Neuronal stem cell (in vitro differentiated cells): ENCODE data around the gene BHMT. TPM values are rescaled to one million over a fixed set of nuclear protein-coding genes. Genes with fewer than 3 reads are reported as not detected.

Experiments used
- DNase-seq: peaks from one replicate; pipeline ENCODE4 v3.0.0-alpha.2; 2013; ENCODE audit warnings: low spot score
- H2AFZ ChIP-seq: one replicate; pipeline ENCODE4 v1.6.1; 2013; ENCODE audit warnings: mild to moderate bottlenecking, low read length, inconsistent platforms
- H2AK5ac ChIP-seq: 2 replicates; pipeline ENCODE4 v1.6.1; 2013; ENCODE audit warnings: low read depth, mild to moderate bottlenecking, inconsistent platforms, low read length, moderate library complexity, mixed read lengths
- H2BK120ac ChIP-seq: 2 replicates; pipeline ENCODE4 v1.6.1; 2013; ENCODE audit warnings: low read depth, mild to moderate bottlenecking, inconsistent platforms, low read length, moderate library complexity, mixed read lengths
- H2BK12ac ChIP-seq: one replicate; pipeline ENCODE4 v1.6.1; 2013; ENCODE audit warnings: low read length, inconsistent platforms
- H2BK15ac ChIP-seq: 2 replicates; pipeline ENCODE4 v1.6.1; 2013; ENCODE audit warnings: mild to moderate bottlenecking, low read length, inconsistent platforms, mixed read lengths
- H2BK5ac ChIP-seq: one replicate; pipeline ENCODE4 v1.6.1; 2013; ENCODE audit warnings: inconsistent platforms, mild to moderate bottlenecking, low read length, moderate library complexity
- H3K14ac ChIP-seq: one replicate; pipeline ENCODE4 v1.6.1; 2013; ENCODE audit warnings: low read length, inconsistent platforms
- H3K18ac ChIP-seq: 2 replicates; pipeline ENCODE4 v1.6.1; 2013; ENCODE audit warnings: low read length, inconsistent platforms
- H3K23ac ChIP-seq: 2 replicates; pipeline ENCODE4 v1.6.1; 2013; ENCODE audit warnings: low read depth, mild to moderate bottlenecking, mixed read lengths, low read length, inconsistent platforms; ENCODE audit not compliant: poor library complexity
- H3K27ac ChIP-seq: replicated peaks from 3 replicates; pipeline ENCODE4 v1.5.1; 2013; ENCODE audit warnings: low read length, inconsistent platforms
- H3K27me3 ChIP-seq, 3 experiments: 2 replicates each; pipeline ENCODE4 v1.6.1; 2013; ENCODE audit warnings: low read length in 3 of 3, mild to moderate bottlenecking in 2 of 3, inconsistent platforms in 1 of 3, low read depth in 1 of 3, mixed read lengths in 1 of 3, moderate library complexity in 1 of 3; ENCODE audit not compliant: control insufficient read depth in 3 of 3, insufficient read depth in 3 of 3
- H3K36me3 ChIP-seq, 2 donors: replicated peaks in 1 of 2; 2 replicates each; pipeline ENCODE4 v1.6.1; 2013; ENCODE audit warnings: low read length in 2 of 2; ENCODE audit not compliant: control insufficient read depth in 2 of 2, insufficient read depth in 2 of 2
- H3K4ac ChIP-seq: 2 replicates; pipeline ENCODE4 v1.6.1; 2013; ENCODE audit warnings: inconsistent platforms, mild to moderate bottlenecking, low read length, moderate library complexity
- H3K4me1 ChIP-seq, 2 donors: 1 replicate in 1 of 2; 2 replicates in 1 of 2; pipeline ENCODE4 v1.6.1; 2013; ENCODE audit warnings: low read length in 2 of 2, low read depth in 1 of 2; ENCODE audit not compliant: control insufficient read depth in 2 of 2, insufficient read depth in 1 of 2
- H3K4me2 ChIP-seq: one replicate; pipeline ENCODE4 v1.6.1; 2013; ENCODE audit warnings: mild to moderate bottlenecking, low read length, inconsistent platforms; ENCODE audit not compliant: insufficient read depth, poor library complexity, severe bottlenecking
- H3K4me3 ChIP-seq, 2 donors: 2 replicates each; pipeline ENCODE4 v1.5.1; 2013; ENCODE audit warnings: low read length in 2 of 2, mild to moderate bottlenecking in 2 of 2, inconsistent platforms in 1 of 2, moderate library complexity in 1 of 2
- H3K79me1 ChIP-seq: one replicate; pipeline ENCODE4 v1.6.1; 2013; ENCODE audit warnings: low read depth, mild to moderate bottlenecking, inconsistent platforms, low read length, moderate library complexity
- H3K9ac ChIP-seq: one replicate; pipeline ENCODE4 v1.6.1; 2013; ENCODE audit warnings: mild to moderate bottlenecking, low read depth, low read length, inconsistent platforms; ENCODE audit not compliant: poor library complexity
- H3K9me3 ChIP-seq, 2 donors: replicated peaks in 1 of 2; 2 replicates each; pipeline versions ENCODE3 to v1.6.1; 2013; ENCODE audit warnings: low read length in 2 of 2, mild to moderate bottlenecking in 2 of 2, inconsistent platforms in 1 of 2, low read depth in 1 of 2, mixed read lengths in 1 of 2, moderate library complexity in 1 of 2; ENCODE audit not compliant: control insufficient read depth in 2 of 2, insufficient read depth in 1 of 2
- H4K8ac ChIP-seq: one replicate; pipeline ENCODE4 v1.6.1; 2013; ENCODE audit warnings: low read depth, mild to moderate bottlenecking, inconsistent platforms, low read length, moderate library complexity
- H4K91ac ChIP-seq: one replicate; pipeline ENCODE4 v1.6.1; 2013; ENCODE audit warnings: low read length, low read depth, mild to moderate bottlenecking, inconsistent platforms; ENCODE audit not compliant: poor library complexity
- WGBS, 2 donors: extraction: QIAGEN DNeasy Blood & Tissue Kit; methylation state at CpG; one replicate each; pipeline ENCODE4 v1.1.7; 2013; ENCODE audit warnings: missing lambda C conversion rate in 2 of 2, mixed read lengths in 1 of 2; ENCODE audit not compliant: insufficient read length in 2 of 2, insufficient replicate concordance in 1 of 2; ENCODE audit errors: extremely low coverage in 2 of 2; 5-methylcytosine and 5-hydroxymethylcytosine counted together
- small RNA-seq: library from polyadenylated mRNA; stranded (forward); fragments of <200 nt; extraction: miRNeasy Mini kit (QIAGEN cat#:217004); gene quantifications from one replicate; pipeline ENCODE3, GENCODE V24; 2013; ENCODE audit not compliant: insufficient read depth

BHMT gene

DNA sequence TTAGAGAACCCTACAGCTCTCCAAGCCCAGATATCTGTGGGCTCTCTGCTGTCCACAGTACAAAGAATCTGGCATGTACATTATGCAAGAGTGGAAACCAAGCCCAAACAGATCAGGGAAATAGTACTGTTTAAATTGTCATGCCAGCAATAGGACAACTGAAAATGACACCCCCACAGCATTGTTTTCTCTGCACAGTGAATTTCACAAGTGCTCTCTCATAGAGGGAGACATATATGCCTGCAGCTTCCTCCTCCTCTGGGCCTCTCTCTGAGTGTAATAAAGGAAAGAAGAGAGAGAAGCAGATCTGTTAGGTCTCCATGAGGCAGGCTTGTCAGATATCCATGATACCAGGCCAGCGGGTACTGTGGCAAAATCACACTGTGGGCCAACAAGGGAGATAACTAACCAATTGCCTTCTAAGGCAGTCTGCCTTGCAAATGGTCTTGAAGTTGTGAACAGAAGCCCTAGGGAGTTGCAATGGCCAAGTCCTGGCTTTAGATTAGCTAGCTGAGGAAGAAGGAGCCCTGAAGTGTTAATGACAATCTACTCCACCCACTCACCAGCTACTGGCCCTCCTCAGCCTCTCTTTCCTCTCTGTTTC, 69.9 kb downstream of the BHMT start:
- Histone ChIP-seq H3K4me3 (no peak overlapping the region), H3K36me3 (no peaks in the 10 kb centered on the region), H3K23ac (peak overlapping the region; percentile 73), H3K4me2 (no peak overlapping the region), H2BK15ac (no peak overlapping the region), H4K91ac (no peak overlapping the region), H2BK120ac (no peak overlapping the region), H3K14ac (no peak overlapping the region), H3K9me3 (no peaks in the 10 kb centered on the region), H3K4me1 (peaks cover 0 to 2% of the 10 kb centered on the region in 2 donors), H3K18ac (no peak overlapping the region), H3K79me1 (no peaks in the 10 kb centered on the region), H3K4ac (no peak overlapping the region), H2AK5ac (no peak overlapping the region), H3K27me3 (no peaks in the 10 kb centered on the region), H3K27ac (no peak overlapping the region), H2AFZ (no peak overlapping the region), H4K8ac (no peak overlapping the region), H2BK5ac (no peak overlapping the region), H3K9ac (no peak overlapping the region), H2BK12ac (no peak overlapping the region)
- WGBS, 2 donors = no CpG with 5 or more reads among the region's 1 CpG
- no peak for DNase-seq

Small RNA genes lying within 50 kb of the gene (small RNA-seq; reads per million reads assigned to genes)
- gene RNY3P1 = not detected
